Activated T-cell treated with anti-CD3 and anti-CD28 coated beads, Interleukin-2, amount 50 U/mL, for 24 hours (primary cell): Measurements from ENCODE around the gene HTR7.

Experiments
- DNase-seq: peaks from one replicate; pipeline ENCODE4 v3.0.0-alpha.2; 2020
- H3K27ac Mint-ChIP-seq: 2 replicates; pipeline ENCODE4 v1.8.0; 2020; ENCODE audit warnings: mild to moderate bottlenecking, mixed read lengths
- H3K27me3 Mint-ChIP-seq: 2 replicates; pipeline ENCODE4 v1.8.0; 2020; ENCODE audit warnings: mixed read lengths
- H3K36me3 Mint-ChIP-seq: 2 replicates; pipeline ENCODE4 v1.8.0; 2020; ENCODE audit warnings: low read depth, mixed read lengths
- H3K4me1 Mint-ChIP-seq: 2 replicates; pipeline ENCODE4 v1.8.0; 2020; ENCODE audit warnings: low read depth, mixed read lengths
- H3K4me3 Mint-ChIP-seq: 2 replicates; pipeline ENCODE4 v1.8.0; 2020; ENCODE audit warnings: mild to moderate bottlenecking, moderate library complexity, mixed read lengths
- H3K9me3 Mint-ChIP-seq: 2 replicates; pipeline ENCODE4 v1.8.0; 2020; ENCODE audit warnings: mixed read lengths

Gene HTR7

DNA sequence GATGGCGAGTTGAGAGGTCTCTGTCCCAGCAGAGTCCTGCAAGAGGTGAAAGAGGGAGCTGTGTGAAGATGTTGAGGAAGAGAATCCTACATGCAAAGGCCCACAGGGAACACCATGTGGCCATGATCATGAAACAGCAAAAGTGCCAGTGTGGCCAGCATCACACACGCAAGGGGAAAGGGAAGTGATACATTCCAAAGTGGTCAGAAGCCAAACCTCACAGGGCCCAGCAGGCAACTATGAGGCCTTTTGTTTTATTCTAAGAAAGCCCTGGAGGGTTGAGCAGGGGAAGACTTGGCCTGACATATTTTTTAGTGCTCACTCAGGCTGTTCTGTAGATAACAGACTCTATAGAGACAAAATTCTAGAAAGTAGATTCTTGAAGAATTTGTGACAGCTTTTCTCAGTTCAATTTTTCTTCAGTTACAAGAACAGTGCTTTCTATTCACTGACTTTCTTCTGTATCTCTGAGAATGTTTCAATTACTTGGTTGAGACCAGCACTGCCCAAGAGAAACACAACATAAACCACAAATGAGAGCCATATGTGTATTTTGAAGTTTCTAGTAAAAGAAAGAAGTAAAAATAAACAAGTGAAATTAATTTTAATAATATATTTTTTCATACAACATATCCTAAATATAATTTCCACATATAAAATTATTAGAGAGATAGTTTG, 82.3 kb downstream of the HTR7 start:
- DNase-seq, result no peak
- H3K4me3 Mint-ChIP-seq, result no peak overlapping the region
- peaks cover 8% of the 10 kb centered on the region for H3K27me3 Mint-ChIP-seq
- no peaks in the 10 kb centered on the region for H3K4me1 Mint-ChIP-seq
- H3K36me3 Mint-ChIP-seq, result no peaks in the 10 kb centered on the region
- H3K9me3 Mint-ChIP-seq, result no peaks in the 10 kb centered on the region
- no peak overlapping the region for H3K27ac Mint-ChIP-seq

DNA sequence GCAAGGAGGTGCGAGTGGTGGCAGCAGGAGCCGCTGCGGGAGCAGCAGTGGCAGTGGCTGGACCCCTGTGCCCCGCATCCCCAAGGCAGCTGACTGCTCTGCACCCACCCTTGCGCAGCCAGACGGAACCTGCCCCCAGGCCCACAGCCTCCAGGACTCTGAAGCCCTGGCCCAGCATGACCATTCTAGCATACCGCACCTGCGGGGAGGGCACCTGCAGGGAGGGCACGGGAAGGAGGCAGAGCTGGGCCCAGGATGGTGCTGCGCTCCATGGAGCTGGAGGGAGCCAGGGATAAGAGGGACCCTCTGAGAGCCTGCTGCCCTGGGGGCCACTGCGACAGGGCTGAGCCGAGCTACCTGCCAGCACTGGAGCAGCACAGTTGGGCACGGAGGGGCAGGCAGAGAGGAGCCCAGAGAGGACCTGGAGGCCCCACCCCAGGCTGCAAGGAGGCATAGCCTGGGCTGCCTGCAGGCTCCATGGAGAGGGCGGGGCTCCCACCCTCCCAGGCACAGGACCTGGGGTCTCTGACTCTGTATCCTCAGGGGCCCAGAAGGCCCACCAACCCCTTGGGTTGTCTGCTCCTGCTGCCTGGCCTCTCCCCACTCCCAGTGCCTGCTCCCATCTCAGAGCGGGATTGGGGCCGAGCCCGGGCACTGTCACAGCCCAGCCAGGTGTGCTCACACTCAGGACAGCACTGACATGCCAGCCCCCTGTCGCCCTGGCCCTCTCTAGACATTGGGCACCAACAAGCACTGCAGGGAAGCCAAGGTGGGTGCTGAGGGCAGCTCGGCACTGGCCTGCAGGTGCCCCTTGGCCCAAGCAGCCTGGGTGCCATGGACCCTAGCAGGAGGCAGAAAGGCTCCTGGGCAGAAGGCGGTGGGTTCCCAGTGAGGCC, 87.6 kb downstream of the HTR7 start:
- H3K9me3 Mint-ChIP-seq, result no peaks in the 10 kb centered on the region
- H3K27ac Mint-ChIP-seq, result no peak overlapping the region
- no peak overlapping the region for H3K4me3 Mint-ChIP-seq
- H3K4me1 Mint-ChIP-seq, result no peaks in the 10 kb centered on the region
- no peaks in the 10 kb centered on the region for H3K36me3 Mint-ChIP-seq
- DNase-seq, result no peak
- peaks cover 4% of the 10 kb centered on the region for H3K27me3 Mint-ChIP-seq

DNA sequence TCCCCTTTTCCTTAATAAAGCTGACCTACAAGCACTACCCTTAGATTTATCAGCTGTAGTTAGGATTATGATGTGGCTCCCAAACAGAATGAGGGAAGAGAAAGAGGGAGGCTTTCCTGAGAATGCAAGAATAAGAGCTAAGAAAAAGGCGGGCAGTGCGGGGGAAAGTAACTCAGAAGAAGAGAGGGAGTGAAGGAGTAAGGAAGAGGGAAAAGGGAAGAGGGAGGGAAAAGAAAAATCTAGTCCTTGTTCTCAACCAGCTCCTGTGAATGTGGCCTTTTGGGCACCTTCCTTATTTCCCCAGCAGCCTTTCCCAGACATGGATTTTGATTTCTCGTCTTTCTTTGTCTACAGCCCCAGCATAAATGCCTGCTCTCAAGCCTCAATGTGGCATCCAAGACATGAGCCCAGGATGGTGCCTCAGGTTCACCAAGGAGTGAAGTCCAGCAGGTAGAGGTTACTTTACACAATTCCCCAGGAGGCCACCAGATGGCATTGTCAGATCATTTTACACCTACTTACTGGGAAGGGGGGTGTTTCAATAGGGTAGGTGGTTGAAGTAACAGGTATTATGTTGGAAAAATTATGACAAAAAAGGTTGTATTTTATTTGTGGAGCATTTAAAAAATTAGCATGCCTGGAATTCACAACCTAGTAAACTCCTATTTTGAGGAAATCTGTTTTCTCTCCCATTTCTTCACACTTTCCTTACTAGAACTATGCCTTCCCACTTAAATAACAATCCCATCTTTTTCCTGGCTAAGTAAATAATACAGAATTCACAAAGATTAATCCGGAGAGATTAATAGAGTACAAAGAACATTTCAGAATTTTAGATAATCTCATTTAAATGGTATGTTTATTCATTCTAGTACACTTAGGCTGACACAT, 106.5 kb downstream of the HTR7 start:
- peaks cover 38% of the 10 kb centered on the region for H3K27me3 Mint-ChIP-seq
- no peak overlapping the region for H3K27ac Mint-ChIP-seq
- DNase-seq, result peak; percentile 49
- H3K4me1 Mint-ChIP-seq, result no peaks in the 10 kb centered on the region
- no peaks in the 10 kb centered on the region for H3K36me3 Mint-ChIP-seq
- no peak overlapping the region for H3K4me3 Mint-ChIP-seq
- H3K9me3 Mint-ChIP-seq, result no peaks in the 10 kb centered on the region

DNA sequence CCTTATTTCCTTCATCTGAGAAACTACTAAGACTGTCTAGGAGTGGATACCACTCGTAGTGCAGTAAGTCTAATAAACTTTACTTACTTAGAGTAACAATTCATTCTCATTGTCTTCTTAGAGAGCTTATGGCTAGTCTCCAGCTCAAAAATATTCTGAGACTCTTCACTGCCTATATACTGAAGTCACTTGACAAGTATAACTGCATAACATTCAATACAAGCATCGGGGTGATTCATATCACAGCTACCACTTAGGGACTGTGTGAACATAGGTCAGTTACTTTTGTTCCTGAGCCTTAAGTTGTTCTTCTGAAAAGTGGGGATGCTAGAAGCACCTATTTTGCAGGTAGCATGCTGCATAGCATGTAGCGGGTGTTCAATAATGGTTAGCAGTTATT, 111.0 kb downstream of the HTR7 start:
- H3K27me3 Mint-ChIP-seq, result peaks cover 44% of the 10 kb centered on the region
- H3K36me3 Mint-ChIP-seq, result no peaks in the 10 kb centered on the region
- H3K4me1 Mint-ChIP-seq, result no peaks in the 10 kb centered on the region
- no peak overlapping the region for H3K27ac Mint-ChIP-seq
- H3K9me3 Mint-ChIP-seq, result no peaks in the 10 kb centered on the region
- H3K4me3 Mint-ChIP-seq, result no peak overlapping the region
- no peak for DNase-seq

DNA sequence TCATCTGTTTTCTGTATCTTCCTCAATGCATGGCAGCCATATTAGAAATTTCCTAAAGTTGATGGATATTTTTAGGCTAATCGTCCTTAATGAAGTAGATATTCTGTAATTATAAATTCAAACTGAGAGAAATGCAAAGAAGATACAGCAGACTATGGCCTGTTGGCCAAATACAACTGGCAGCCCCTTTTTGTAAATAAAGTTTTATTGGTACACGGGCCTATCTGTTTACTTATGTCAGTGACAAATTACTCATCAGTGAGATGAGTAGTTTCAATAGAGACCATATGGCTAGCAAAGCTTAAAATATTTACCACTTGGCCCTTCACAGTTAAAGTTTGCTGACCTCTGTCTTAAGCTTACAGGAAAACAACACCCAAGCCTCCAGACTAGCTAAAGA, 112.3 kb downstream of the HTR7 start:
- H3K27me3 Mint-ChIP-seq, result peaks cover 33% of the 10 kb centered on the region
- no peak overlapping the region for H3K27ac Mint-ChIP-seq
- H3K4me1 Mint-ChIP-seq, result no peaks in the 10 kb centered on the region
- H3K9me3 Mint-ChIP-seq, result no peaks in the 10 kb centered on the region
- H3K36me3 Mint-ChIP-seq, result no peaks in the 10 kb centered on the region
- H3K4me3 Mint-ChIP-seq, result no peak overlapping the region
- DNase-seq, result no peak

DNA sequence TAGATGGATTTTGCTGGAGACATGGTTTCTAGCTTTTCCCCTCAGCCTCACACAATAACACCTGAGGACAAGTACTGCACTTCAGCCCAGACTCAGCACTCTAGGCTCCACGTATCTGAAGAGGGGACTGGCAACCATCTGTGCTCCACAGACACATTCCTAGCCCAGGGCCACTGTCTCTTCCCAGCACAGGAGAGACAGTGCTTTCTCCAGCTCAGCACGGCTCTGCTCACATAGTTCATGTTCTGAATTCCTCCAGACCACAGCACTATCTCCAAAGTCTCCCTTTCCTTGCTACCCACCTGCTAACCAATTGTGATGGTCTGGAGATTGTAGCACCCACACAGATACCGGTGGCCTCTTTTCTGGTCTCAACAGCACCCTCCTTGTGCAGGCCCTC, 114.5 kb downstream of the HTR7 start:
- no peak overlapping the region for H3K4me3 Mint-ChIP-seq
- peaks cover 15% of the 10 kb centered on the region for H3K27me3 Mint-ChIP-seq
- no peaks in the 10 kb centered on the region for H3K9me3 Mint-ChIP-seq

DNA sequence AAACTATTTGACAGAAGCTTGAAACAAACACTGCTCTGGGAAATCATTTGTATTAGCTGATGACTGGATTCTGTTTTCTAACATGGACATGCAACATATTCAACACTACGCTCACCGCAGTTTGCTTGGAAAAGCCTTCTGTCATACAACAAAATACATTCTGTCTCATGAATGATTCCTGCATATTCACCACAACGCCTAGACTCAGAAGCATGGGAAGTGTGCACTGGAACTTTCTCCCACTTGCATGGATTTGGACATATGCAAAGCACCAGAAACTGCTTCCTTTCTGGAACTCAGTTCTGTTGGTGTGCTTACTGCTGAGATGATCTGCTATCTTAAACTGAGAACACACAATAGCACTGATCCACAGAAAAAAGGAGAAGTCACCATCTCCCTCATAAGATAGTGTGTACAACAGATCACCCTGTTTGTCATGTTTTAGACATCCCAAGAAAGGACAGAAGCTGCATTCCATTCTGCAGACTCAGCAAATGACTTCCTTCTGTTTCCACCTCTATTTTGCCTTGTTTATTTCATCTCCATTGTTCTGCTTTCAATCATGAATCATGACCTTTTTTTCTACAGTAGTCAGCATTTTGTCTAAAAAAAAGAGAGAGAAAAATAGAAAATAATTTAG, 115.8 kb downstream of the HTR7 start:
- H3K36me3 Mint-ChIP-seq, result no peaks in the 10 kb centered on the region
- no peak overlapping the region for H3K27ac Mint-ChIP-seq
- no peak overlapping the region for H3K4me3 Mint-ChIP-seq
- peaks cover 8% of the 10 kb centered on the region for H3K27me3 Mint-ChIP-seq
- no peaks in the 10 kb centered on the region for H3K9me3 Mint-ChIP-seq
- DNase-seq, result no peak
- H3K4me1 Mint-ChIP-seq, result no peaks in the 10 kb centered on the region

More for the DNA sequence above, 114.5 kb downstream of the HTR7 start:
- H3K36me3 Mint-ChIP-seq, result no peaks in the 10 kb centered on the region
- H3K27ac Mint-ChIP-seq, result no peak overlapping the region
- no peaks in the 10 kb centered on the region for H3K4me1 Mint-ChIP-seq
- DNase-seq, result no peak

DNA sequence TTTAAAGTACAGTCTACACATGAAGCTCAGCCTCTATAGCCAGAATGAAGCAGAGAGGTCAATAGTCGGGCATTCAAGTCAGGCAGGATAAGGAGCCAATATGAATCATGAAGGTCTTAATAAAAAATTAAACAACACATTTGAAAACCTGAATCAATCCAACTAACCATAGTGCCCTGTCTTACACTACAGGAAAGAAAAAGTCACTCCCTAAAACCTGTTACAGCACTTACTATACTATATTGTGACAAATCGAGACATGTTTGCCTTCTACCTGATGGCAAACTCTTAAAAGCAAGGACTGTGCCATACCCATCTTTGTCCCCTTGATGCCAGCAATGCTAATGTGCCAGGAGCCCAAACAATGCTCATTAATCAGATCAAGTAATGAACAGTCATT, 117.6 kb downstream of the HTR7 start:
- Mint-ChIP-seq H3K27ac (no peak overlapping the region), H3K27me3 (peaks cover 8% of the 10 kb centered on the region), H3K4me1 (no peaks in the 10 kb centered on the region), H3K9me3 (no peaks in the 10 kb centered on the region), H3K36me3 (no peaks in the 10 kb centered on the region), H3K4me3 (no peak overlapping the region)
- no peak for DNase-seq

DNA sequence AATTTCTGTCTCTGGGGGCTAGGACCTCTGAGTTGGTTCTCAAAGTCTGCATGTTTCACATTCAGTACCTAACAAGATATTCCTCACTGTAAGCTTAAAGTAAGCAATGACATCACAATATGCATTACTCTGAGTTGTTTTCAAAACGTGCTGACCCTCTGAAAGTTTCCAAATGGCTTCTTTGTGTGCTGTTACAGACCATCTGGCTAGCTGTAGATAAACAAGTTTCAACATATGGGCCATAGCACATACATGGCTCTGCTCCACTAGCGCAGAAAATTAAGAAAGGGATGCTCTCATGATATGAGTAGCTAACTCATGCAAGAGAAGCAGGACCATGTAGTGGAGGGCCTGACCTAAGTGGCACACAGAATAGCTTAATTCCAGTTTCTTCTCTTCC, 119.0 kb downstream of the HTR7 start:
- Mint-ChIP-seq H3K27ac (no peak overlapping the region), H3K9me3 (no peaks in the 10 kb centered on the region), H3K36me3 (no peaks in the 10 kb centered on the region), H3K4me1 (no peaks in the 10 kb centered on the region), H3K4me3 (no peak overlapping the region), H3K27me3 (peaks cover 8% of the 10 kb centered on the region)
- DNase-seq, result no peak

DNA sequence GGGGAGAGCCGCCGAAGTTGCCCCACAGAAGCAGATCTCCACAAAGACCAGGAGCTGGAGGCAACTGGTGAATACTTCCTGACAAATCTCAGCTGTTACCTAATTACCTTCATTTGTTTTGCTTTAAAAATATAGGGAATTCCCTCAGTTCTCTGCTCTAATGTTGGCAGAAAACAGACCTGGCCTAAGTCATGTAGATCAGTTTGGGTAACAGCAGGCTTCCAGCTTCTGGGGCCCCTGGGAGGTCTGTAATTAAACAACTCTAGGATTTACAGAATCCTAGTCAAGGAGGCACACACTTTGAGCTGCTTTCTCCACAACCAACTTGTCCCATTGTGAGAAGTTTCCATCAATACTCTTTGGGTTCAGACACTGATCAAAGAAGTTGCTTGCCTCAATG, 123.4 kb downstream of the HTR7 start:
- no peaks in the 10 kb centered on the region for H3K36me3 Mint-ChIP-seq
- H3K27me3 Mint-ChIP-seq, result peaks cover 7% of the 10 kb centered on the region
- H3K4me1 Mint-ChIP-seq, result no peaks in the 10 kb centered on the region
- DNase-seq, result no peak
- H3K9me3 Mint-ChIP-seq, result no peaks in the 10 kb centered on the region
- no peak overlapping the region for H3K4me3 Mint-ChIP-seq
- H3K27ac Mint-ChIP-seq, result no peak overlapping the region

DNA sequence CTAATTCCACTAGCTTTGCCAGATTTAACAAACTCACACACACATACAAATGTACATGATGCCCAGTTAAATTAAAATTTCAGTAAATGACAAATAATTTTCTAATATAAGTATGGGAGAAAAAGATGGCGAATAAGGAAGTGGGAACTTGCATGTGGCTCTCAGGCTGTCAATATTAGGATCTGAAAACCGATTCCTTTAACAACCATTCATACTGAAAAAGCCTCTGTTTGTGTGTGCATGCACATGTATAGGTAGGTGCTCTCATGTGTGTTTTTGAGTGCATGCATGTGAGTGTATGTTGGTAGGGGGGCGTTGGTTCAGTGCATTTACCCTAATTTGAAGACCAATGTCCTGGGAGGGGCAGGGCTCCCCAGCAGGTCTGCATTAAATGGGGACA, 125.3 kb downstream of the HTR7 start:
- peaks cover 15% of the 10 kb centered on the region for H3K27me3 Mint-ChIP-seq
- H3K4me1 Mint-ChIP-seq, result no peaks in the 10 kb centered on the region
- H3K9me3 Mint-ChIP-seq, result no peaks in the 10 kb centered on the region
- DNase-seq, result no peak
- no peak overlapping the region for H3K27ac Mint-ChIP-seq
- no peaks in the 10 kb centered on the region for H3K36me3 Mint-ChIP-seq
- H3K4me3 Mint-ChIP-seq, result no peak overlapping the region

DNA sequence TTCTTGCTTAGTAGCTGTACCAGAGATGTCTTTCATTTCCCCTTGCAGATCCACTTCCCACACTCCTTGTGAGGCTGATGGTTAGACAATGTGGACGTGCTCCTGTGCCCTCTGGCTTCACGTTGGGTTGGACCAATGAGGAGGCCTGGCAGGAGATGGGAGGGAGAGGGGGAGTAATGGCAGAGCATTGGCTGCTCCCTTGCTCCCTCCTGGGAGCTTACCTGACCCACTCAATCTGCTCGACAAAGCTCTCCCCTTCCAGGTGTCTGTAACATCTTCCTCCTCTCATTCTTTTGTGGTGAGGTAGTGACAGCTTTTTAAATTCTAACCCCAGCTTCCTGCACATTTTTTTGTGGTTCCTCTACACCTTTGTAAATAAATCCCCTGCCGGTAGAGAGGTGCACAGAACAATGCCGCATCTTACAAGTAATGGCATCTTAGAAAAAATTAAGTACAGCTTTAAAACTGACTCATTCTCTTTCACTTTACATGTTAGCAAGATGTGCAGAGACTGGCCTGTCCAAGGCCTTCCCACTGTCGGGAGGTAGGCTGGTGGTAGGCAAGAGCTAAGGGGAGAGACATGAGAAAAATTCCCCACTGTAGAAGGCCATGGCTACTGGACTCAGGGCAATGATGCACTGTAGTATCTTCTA, 134.3 kb downstream of the HTR7 start:
- Mint-ChIP-seq H3K36me3 (no peaks in the 10 kb centered on the region), H3K9me3 (no peaks in the 10 kb centered on the region), H3K4me1 (peaks cover 17% of the 10 kb centered on the region), H3K4me3 (no peak overlapping the region), H3K27ac (no peak overlapping the region), H3K27me3 (peaks cover 6% of the 10 kb centered on the region)
- no peak for DNase-seq

DNA sequence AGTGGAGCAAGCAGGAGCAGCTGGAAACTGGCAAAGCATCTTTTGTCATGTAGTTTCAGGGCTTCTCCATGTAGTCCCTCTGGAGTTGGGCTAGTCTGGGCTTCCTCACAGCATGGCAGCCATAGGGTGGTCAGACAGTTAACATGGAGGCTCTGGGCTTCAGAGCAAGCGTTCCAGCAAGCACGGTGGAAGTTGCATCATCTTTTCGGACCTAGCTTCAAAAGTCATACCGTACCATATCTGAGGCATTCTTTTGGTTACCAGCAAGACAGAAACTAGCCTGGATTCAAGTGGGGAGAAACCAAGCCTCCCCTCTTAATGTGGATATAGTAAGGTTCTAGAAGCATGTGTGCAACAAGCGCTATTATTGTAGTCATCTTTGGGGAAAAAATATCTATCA, 135.0 kb downstream of the HTR7 start:
- Mint-ChIP-seq H3K27me3 (peaks cover 4% of the 10 kb centered on the region), H3K27ac (no peak overlapping the region), H3K36me3 (no peaks in the 10 kb centered on the region), H3K4me1 (peaks cover 17% of the 10 kb centered on the region), H3K4me3 (no peak overlapping the region), H3K9me3 (no peaks in the 10 kb centered on the region)
- DNase-seq, result no peak

DNA sequence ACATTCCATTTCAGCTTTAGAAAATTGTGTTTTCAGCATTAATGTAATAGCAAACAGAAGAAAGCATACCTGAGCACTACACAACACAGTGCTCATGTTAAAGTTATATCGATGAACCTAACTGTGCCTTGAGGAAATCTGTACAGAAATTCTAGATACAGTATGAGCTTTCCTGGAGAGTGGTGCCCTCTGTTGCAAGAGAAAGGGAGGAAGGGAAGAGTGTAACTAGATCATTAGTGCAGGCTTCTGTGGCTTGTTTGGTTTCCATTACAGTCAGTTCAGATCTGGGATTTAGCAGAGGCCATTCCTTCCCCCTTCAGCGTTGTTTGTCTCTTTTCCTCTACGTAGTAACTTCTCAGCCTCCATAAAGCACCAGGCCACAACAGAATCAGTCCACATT, 139.7 kb downstream of the HTR7 start:
- H3K27ac Mint-ChIP-seq, result no peak overlapping the region
- H3K9me3 Mint-ChIP-seq, result no peaks in the 10 kb centered on the region
- H3K27me3 Mint-ChIP-seq, result peaks cover 2% of the 10 kb centered on the region
- H3K4me1 Mint-ChIP-seq, result peaks cover 7% of the 10 kb centered on the region
- no peak for DNase-seq
- H3K4me3 Mint-ChIP-seq, result no peak overlapping the region
- H3K36me3 Mint-ChIP-seq, result no peaks in the 10 kb centered on the region
